ENCODE data around the gene PCDHGA1. TPM values are rescaled to one million over a fixed set of nuclear protein-coding genes. Genes with fewer than 3 reads are reported as not detected.

The PCDHGA1 gene
- total RNA-seq, 1 donor from 2014 or later = 0.07 TPM

- peak; percentile 95 for DNase-seq
- Mint-ChIP-seq H3K27me3 (no peaks in the 10 kb centered on the region), H3K4me1 (peaks cover 31% of the 10 kb centered on the region), H3K27ac (peak overlapping the region; percentile 87), H3K4me3 (peak overlapping the region; percentile 84), H3K36me3 (ENCODE audit: low read depth) (peaks cover 19% of the 10 kb centered on the region), H3K9me3 (no peaks in the 10 kb centered on the region)
- intact Hi-C loops (cut with micrococcal nuclease) = loop anchor here (1.0 to 5.0 kb wide), 6 partner anchors 38 to 192 kb away; partner anchors contain the start of genes PCDHGA10, PCDHGA11, PCDHGA4 and PCDHGB2
Observed at GRCh38 chr5:141512390-141512910, 182.1 kb downstream of the PCDHGA1 start.

DNA sequence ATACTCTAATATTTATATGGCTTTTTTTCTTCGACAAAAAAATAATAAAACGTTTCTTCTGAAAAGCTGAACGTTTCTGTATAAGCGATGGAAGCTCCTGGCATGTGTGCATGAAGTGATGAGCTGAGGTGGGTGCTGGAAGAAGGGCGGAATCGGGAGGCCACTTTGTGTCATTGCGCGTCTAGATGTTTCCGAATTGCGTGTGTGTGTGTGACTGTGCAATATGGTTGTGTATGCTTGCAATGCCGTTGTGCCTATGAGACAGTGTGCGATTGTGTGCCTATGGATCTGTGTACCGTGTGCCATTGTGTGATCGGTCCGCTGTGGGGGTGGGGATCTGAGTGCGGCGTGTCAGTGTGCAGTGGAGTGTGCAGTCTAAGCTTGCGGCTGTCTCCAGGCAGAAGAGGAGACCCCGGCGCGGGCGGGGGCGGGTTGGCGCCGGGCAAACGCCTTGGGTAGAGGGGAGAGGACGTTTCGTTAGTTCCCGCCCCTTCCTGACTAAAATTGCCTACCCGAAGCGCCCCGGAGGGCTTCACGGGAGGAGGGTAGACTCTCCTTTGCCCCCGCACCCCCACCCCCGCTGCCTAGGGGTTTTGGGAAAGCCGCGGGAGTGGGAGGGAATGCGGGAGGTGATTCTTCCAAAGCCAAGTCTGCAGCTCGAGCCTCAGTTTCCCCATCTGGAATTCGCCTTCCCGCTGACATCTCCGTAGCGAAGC is 182.8 kb downstream of the PCDHGA1 start:
- Mint-ChIP-seq H3K27me3 (no peaks in the 10 kb centered on the region), H3K27ac (peak overlapping the region; percentile 89), H3K36me3 (ENCODE audit: low read depth) (peaks cover 22% of the 10 kb centered on the region), H3K4me1 (peaks cover 31% of the 10 kb centered on the region), H3K4me3 (peak overlapping the region; percentile 84), H3K9me3 (no peaks in the 10 kb centered on the region)
- intact Hi-C loops (cut with micrococcal nuclease) = loop anchor here (1.0 to 5.0 kb wide), 7 partner anchors 8 to 193 kb away; partner anchors contain the start of genes PCDHGA10, PCDHGA11, PCDHGA4 and PCDHGB2
- peak; percentile 77 for DNase-seq

DNA sequence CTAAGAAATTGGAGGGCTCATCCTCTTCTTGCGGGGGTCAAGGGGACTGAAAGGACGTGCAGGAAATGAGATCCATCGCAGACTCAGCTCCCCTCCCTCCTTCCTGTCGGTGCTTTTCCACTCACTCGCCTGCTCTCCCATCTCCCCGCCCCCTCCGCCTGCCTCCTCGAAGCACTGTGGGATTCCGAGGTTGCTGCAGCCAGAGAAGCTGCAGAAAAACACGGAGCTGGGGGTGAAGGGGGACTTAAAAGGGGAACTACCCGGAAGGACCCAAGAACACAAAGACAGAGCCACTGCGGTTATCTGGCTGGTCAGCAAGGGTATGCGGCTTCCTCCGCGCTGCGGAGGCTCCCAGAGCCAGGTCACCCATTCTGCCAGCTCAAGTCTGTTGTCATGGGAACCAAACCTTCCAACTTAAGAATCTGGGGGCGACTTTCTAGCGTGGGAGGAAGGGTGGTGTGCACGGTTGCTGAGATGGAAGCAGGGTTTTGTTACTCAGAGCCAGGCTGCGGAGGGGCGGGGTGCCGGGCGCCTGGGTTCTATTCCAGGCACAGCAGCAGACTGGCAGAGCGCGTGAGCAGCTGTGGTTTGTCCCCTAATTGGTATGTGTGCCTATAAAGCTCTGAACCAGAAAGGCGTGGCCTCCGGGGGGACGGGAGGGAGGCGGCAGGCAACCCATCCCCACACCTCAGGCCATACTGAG is 183.5 kb downstream of the PCDHGA1 start:
- Mint-ChIP-seq H3K9me3 (no peaks in the 10 kb centered on the region), H3K36me3 (ENCODE audit: low read depth) (peaks cover 28% of the 10 kb centered on the region), H3K27ac (peak overlapping the region; percentile 89), H3K4me3 (peak overlapping the region; percentile 84), H3K27me3 (no peaks in the 10 kb centered on the region), H3K4me1 (peaks cover 29% of the 10 kb centered on the region)
- peak; percentile 77 for DNase-seq
- intact Hi-C loops (cut with micrococcal nuclease) = loop anchor here (1.0 to 5.0 kb wide), 7 partner anchors 8 to 187 kb away; partner anchors contain the start of genes PCDHGA10, PCDHGA11, PCDHGA4 and PCDHGB2

DNA sequence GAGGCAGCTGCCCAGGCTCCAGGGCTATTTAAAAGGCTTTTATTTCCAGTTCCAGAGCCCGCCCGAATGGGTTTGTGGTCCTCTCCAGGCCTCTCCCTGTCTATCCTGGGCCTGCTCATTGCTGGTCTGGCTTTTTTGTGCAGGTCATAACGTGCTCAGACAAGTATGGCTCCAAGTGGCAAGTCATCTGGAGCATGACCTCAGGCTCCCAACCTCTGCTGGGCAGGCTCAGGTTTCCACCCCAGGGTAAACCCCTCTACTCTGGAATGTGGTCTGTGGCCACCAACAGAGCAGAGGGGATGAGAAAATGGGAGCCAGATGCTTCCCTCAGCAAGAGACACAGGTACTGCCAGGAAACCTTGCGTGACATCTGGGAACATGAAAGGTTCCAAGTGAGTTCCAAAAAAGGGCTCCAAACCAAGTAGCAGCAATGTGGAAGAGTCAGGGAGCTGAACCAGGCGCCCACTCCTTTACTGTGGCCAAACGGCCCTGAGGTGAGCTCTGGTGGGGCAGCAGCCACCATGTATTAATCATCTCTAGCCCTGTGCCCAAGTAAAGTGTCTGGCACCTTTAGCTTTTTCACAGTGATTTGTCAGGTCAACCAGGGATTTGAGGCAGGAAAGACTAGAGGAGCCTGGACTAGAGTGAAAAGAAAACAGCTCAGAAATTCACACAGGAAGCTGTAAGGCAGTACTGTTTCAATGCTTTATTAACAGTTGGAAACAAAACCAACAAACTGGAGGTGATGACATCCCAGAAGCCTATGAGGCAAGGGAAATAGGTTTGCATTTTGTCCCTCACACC is 184.2 kb downstream of the PCDHGA1 start:
- Mint-ChIP-seq H3K9me3 (no peaks in the 10 kb centered on the region), H3K36me3 (ENCODE audit: low read depth) (peaks cover 36% of the 10 kb centered on the region), H3K27me3 (no peaks in the 10 kb centered on the region), H3K4me3 (peak overlapping the region; percentile 84), H3K4me1 (peaks cover 25% of the 10 kb centered on the region), H3K27ac (peak overlapping the region; percentile 89)
- peak; percentile 66 for DNase-seq
- intact Hi-C loops (cut with micrococcal nuclease) = loop anchor here (1.0 to 5.0 kb wide), 4 partner anchors 48 to 188 kb away; partner anchors contain the start of genes PCDHGA10, PCDHGA4 and PCDHGB2

GRCh38 chr5:141515141-141515540 is 184.8 kb downstream of the PCDHGA1 start:
- Mint-ChIP-seq H3K9me3 (no peaks in the 10 kb centered on the region), H3K4me3 (no peak overlapping the region), H3K36me3 (ENCODE audit: low read depth) (peaks cover 42% of the 10 kb centered on the region), H3K27me3 (no peaks in the 10 kb centered on the region), H3K4me1 (peaks cover 25% of the 10 kb centered on the region), H3K27ac (no peak overlapping the region)
- intact Hi-C loops (cut with micrococcal nuclease) = no loop called here
- no peak for DNase-seq

- Mint-ChIP-seq H3K27me3 (no peaks in the 10 kb centered on the region), H3K4me3 (no peak overlapping the region), H3K27ac (peak overlapping the region; percentile 29), H3K4me1 (peaks cover 30% of the 10 kb centered on the region), H3K36me3 (ENCODE audit: low read depth) (peaks cover 50% of the 10 kb centered on the region), H3K9me3 (no peaks in the 10 kb centered on the region)
- intact Hi-C loops (cut with micrococcal nuclease) = no loop called here
- no peak for DNase-seq
Observed at GRCh38 chr5:141515946-141516671, 185.8 kb downstream of the PCDHGA1 start.

GRCh38 chr5:141516672-141517025 is 186.3 kb downstream of the PCDHGA1 start:
- no peaks in the 10 kb centered on the region for H3K9me3 Mint-ChIP-seq
- H3K27me3 Mint-ChIP-seq = no peaks in the 10 kb centered on the region
- H3K4me1 Mint-ChIP-seq = peaks cover 34% of the 10 kb centered on the region
- intact Hi-C loops (cut with micrococcal nuclease) = no loop called here
- DNase-seq = no peak
- H3K4me3 Mint-ChIP-seq = no peak overlapping the region
- H3K27ac Mint-ChIP-seq = no peak overlapping the region
- H3K36me3 Mint-ChIP-seq (ENCODE audit: low read depth) = peaks cover 53% of the 10 kb centered on the region

GRCh38 chr5:141517312-141517711 is 187.0 kb downstream of the PCDHGA1 start:
- Mint-ChIP-seq H3K36me3 (ENCODE audit: low read depth) (peaks cover 58% of the 10 kb centered on the region), H3K4me1 (peaks cover 38% of the 10 kb centered on the region), H3K9me3 (no peaks in the 10 kb centered on the region), H3K4me3 (no peak overlapping the region), H3K27me3 (no peaks in the 10 kb centered on the region), H3K27ac (no peak overlapping the region)
- intact Hi-C loops (cut with micrococcal nuclease) = no loop called here
- no peak for DNase-seq

GRCh38 chr5:141517880-141518617 is 187.7 kb downstream of the PCDHGA1 start:
- intact Hi-C loops (cut with micrococcal nuclease) = no loop called here
- Mint-ChIP-seq H3K27ac (no peak overlapping the region), H3K36me3 (ENCODE audit: low read depth) (peaks cover 60% of the 10 kb centered on the region)

DNA sequence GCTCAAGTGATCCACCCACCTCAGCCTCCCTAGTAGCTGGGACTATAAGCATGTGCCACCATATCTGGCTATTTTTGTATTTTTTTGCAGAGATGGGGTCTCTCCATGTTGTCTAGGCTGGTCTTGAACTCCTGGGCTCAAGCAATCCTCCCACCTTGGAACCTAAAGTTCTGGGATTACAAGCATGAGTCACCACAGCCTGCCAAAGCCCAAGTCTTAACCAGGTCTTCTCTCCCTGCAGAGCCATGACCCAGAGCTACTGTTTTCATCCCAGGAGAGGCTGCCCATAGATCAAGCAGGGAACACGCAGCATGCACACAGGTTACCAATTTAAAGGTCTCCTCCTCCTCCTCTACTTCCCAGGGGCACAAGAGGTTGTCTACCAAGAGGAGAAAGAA is 188.3 kb downstream of the PCDHGA1 start:
- no peak for DNase-seq
- Mint-ChIP-seq H3K4me3 (no peak overlapping the region), H3K36me3 (ENCODE audit: low read depth) (peaks cover 64% of the 10 kb centered on the region), H3K27ac (no peak overlapping the region), H3K4me1 (peaks cover 35% of the 10 kb centered on the region), H3K27me3 (no peaks in the 10 kb centered on the region), H3K9me3 (no peaks in the 10 kb centered on the region)
- intact Hi-C loops (cut with micrococcal nuclease) = no loop called here

More at GRCh38 chr5:141517880-141518617, 187.7 kb downstream of the PCDHGA1 start:
- no peak for DNase-seq
- Mint-ChIP-seq H3K4me1 (peaks cover 36% of the 10 kb centered on the region), H3K9me3 (no peaks in the 10 kb centered on the region), H3K27me3 (no peaks in the 10 kb centered on the region), H3K4me3 (no peak overlapping the region)

DNA sequence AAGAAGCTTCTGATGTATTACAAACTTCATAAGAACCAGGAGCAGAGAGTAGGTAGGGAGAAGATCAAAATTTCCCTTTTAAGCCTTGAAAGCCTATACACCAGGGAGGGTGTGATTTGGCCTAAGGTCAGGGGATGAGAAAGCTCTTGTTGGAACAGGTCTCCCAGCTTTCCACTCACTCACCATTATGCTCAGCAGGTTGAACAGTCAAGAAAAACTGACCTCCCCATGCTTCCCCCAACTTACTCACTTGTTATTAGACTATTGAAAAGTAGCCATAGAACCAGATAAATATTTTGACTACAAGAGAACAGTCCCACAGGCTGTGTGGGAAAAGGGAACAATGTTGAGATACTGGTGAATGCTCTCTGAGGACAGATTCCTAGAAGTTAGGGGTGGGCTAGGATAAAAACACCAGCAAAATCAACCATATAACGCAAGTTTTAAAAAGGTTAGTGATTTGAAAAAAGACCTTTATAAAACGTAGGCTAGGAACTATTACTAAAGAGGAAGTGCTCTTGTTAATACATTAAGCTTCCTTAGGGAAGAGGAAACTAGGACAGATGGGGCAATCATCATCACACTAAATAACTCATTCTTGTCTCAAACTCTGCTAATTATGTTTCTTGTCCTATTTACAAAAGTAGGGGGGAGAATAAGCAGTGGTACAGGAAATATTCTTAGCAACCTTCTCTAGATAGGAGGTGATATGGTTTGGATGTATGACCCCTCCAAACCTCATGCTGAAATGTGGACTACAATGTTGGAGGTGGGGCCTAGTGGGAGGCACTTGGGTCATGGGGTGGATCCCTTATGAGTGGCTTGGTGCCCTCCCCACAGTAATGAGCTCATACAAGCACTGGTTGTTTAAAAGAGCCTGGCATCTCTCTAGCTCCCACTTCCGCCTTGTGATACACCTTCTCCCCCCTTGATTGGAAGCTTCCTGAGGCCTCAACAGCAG is 189.6 kb downstream of the PCDHGA1 start:
- Mint-ChIP-seq H3K9me3 (no peaks in the 10 kb centered on the region), H3K36me3 (ENCODE audit: low read depth) (peaks cover 71% of the 10 kb centered on the region), H3K27ac (peak overlapping the region; percentile 37), H3K27me3 (no peaks in the 10 kb centered on the region), H3K4me1 (peaks cover 30% of the 10 kb centered on the region), H3K4me3 (no peak overlapping the region)
- intact Hi-C loops (cut with micrococcal nuclease) = no loop called here
- no peak for DNase-seq
